ENCODE data around the gene FAM184B. TPM values are rescaled to one million over a fixed set of nuclear protein-coding genes. Genes with fewer than 3 reads are reported as not detected.

Gene FAM184B
- total RNA-seq, 4 donors from 2014 or later: 0.24 to 0.39 (median 0.25) TPM; not detected in 1

DNA sequence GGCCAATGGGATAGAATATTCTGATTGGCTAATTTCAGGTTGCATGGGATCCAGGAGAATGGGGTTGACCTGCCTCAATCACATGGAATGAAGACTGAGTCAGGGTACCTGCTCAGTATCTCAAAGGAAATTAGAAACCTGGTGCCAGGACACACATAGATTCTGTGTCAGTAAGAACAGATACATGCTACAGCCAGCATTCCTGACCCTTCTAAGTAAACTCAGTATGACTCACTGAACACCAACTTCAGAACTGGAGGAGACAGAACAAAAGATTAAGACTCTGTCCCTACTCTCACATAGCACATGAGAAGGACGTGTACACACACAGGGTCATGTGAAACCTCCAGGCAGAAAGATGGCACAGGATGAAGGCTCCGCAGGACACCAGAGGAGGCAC is 54.5 kb downstream of the FAM184B start:
- no peak for DNase-seq (ENCODE audit: low spot score in 2 of 2)
- Histone ChIP-seq H3K27ac (no peak overlapping the region), H3K4me1 (peaks cover 5% of the 10 kb centered on the region), H3K4me3 (no peak overlapping the region), H3K27me3 (no peaks in the 10 kb centered on the region), H3K9me3 (peaks cover 2% of the 10 kb centered on the region), H3K36me3 (no peaks in the 10 kb centered on the region)
- TF ChIP-seq, protein P1, sequence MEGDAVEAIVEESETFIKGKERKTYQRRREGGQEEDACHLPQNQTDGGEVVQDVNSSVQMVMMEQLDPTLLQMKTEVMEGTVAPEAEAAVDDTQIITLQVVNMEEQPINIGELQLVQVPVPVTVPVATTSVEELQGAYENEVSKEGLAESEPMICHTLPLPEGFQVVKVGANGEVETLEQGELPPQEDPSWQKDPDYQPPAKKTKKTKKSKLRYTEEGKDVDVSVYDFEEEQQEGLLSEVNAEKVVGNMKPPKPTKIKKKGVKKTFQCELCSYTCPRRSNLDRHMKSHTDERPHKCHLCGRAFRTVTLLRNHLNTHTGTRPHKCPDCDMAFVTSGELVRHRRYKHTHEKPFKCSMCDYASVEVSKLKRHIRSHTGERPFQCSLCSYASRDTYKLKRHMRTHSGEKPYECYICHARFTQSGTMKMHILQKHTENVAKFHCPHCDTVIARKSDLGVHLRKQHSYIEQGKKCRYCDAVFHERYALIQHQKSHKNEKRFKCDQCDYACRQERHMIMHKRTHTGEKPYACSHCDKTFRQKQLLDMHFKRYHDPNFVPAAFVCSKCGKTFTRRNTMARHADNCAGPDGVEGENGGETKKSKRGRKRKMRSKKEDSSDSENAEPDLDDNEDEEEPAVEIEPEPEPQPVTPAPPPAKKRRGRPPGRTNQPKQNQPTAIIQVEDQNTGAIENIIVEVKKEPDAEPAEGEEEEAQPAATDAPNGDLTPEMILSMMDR (IDR thresholded peaks at IDR 0.05): no peak
- TF ChIP-seq POLR2AphosphoS5 (IDR thresholded peaks at IDR 0.05): no peak
- TF ChIP-seq POLR2A (IDR thresholded peaks at IDR 0.05): no peak
- no peak for TF ChIP-seq EP300 (IDR thresholded peaks at IDR 0.05)
- WGBS: 85% methylated on average over 2 of the region's 2 CpGs

DNA sequence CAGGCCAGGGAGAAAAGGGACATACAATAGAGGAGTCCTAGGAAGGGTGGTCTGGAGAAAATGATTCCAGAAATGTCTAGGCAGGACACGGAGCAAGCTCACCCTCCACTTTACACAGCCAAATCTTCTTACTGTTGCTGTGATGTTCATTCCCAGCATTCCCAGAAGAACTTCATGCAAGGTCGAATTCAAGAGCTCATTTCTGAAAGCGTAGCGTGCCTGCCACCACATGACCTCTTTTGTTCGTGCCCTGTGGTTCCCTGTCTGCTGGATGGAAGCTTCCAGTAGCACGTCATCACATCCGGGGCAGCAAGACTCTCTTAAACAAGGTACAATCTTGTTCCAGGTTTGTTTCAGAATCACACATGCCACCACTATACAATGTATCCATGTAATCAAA is 57.8 kb downstream of the FAM184B start:
- peak in 1 of 2 donors; percentile 8 for DNase-seq (ENCODE audit: low spot score in 2 of 2)
- no peaks in the 10 kb centered on the region for H3K27me3 ChIP-seq
- no peak overlapping the region for H3K27ac ChIP-seq
- TF ChIP-seq EP300 (IDR thresholded peaks at IDR 0.05) (no peak), POLR2A (IDR thresholded peaks at IDR 0.05) (no peak), POLR2AphosphoS5 (IDR thresholded peaks at IDR 0.05) (no peak)
- TF ChIP-seq, protein P1 (IDR thresholded peaks at IDR 0.05): no peak
- H3K9me3 ChIP-seq: peaks cover 2% of the 10 kb centered on the region
- peaks cover 10% of the 10 kb centered on the region for H3K4me1 ChIP-seq
- WGBS: 93% methylated on average over 7 of the region's 7 CpGs
- H3K4me3 ChIP-seq: no peak overlapping the region
- no peaks in the 10 kb centered on the region for H3K36me3 ChIP-seq

DNA sequence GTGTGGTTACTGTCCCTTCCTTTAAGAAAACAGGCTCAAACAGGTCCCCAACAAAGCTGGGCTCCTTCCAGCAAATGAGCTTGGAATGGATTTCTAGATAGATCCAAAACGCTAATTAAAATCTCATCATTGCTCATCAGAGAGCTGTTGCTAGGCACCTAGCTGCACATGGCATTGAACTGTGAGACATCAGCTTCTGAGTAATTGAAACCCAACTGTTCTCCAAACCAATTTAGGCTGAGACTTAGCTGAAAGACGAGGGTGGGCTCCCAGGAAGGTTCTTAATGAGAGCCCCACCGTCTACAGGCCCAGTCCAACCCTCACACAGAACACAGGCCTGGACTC is 59.1 kb downstream of the FAM184B start:
- TF ChIP-seq, protein P1 (IDR thresholded peaks at IDR 0.05): no peak
- TF ChIP-seq POLR2AphosphoS5 (IDR thresholded peaks at IDR 0.05): no peak
- no peak for TF ChIP-seq EP300 (IDR thresholded peaks at IDR 0.05)
- TF ChIP-seq POLR2A (IDR thresholded peaks at IDR 0.05): no peak
- no peak overlapping the region for H3K4me3 ChIP-seq
- no peak overlapping the region for H3K27ac ChIP-seq
- peak in 1 of 2 donors; percentile 24 for DNase-seq (ENCODE audit: low spot score in 2 of 2)
- 21% methylated on average over 3 of the region's 3 CpGs for WGBS
- no peaks in the 10 kb centered on the region for H3K9me3 ChIP-seq
- no peaks in the 10 kb centered on the region for H3K36me3 ChIP-seq
- no peaks in the 10 kb centered on the region for H3K27me3 ChIP-seq
- peaks cover 10% of the 10 kb centered on the region for H3K4me1 ChIP-seq

DNA sequence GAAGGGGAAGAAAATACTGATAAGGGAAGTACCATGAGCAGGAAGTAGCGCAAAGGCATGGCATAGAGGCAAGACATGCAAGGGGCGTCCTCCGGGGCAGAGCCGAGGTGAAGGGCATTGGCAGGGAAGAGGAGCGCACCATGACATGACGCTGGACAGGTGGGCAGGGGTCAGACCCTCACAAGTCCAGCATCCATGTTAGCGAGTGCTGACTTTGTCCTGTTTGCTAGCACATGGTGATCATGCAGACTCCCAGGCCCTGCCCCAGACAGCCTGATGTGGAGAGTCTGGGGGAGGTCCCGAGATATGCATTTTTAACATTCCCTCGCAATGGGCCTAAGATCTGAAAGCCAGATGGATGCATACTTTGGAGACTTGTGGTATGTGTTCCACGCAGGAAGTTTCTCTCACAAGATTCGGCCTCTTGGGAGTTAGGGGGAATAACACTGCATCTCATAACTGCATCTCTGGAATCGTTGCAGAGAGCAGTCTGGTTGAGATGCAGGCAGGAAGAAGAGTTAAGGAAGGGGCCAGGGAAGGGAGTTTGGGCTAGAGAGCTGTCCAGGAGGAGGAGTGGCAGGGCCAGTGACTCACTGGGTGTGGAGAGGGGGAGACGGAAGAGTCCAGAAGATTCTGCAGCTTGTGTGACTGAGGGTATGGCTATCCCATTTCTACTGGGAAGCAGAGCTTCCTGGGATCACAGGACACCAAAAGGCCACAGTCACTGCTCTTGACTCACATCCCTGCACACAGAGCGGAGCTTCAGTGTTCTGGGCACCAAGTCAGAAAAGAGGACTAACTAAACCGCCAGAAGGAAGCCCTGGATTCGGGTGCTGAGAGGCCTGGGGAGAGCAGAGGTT is 59.7 kb downstream of the FAM184B start:
- Histone ChIP-seq H3K9me3 (no peaks in the 10 kb centered on the region), H3K4me3 (no peak overlapping the region), H3K4me1 (peaks cover 10% of the 10 kb centered on the region), H3K36me3 (no peaks in the 10 kb centered on the region), H3K27me3 (no peaks in the 10 kb centered on the region), H3K27ac (no peak overlapping the region)
- TF ChIP-seq, protein P1 (IDR thresholded peaks at IDR 0.05): no peak
- TF ChIP-seq POLR2A (IDR thresholded peaks at IDR 0.05) (no peak), EP300 (IDR thresholded peaks at IDR 0.05) (no peak), POLR2AphosphoS5 (IDR thresholded peaks at IDR 0.05) (no peak)
- DNase-seq (ENCODE audit: low spot score in 2 of 2): peak in 1 of 2 donors; percentile 64
- WGBS: 65% methylated on average over 16 of the region's 16 CpGs

DNA sequence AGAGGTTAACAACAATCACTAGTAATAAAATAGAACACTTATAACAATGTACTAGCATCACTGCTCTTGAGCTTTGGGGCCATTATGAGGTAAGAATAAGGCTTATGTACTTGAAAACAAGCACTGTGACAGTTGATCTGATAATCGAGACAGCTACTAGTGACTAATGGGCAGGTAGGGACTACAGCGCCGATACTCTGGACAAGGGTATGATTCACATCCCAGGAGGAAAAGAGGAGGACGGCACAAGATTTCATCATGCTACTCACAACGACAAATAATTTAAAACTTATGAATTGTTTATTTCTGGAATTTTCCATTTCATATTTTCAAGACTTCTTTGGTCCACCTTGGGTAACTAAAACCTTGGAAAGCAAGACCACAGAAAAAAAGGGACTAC is 62.3 kb downstream of the FAM184B start:
- WGBS: 70% methylated on average over 5 of the region's 5 CpGs

More for the DNA sequence above, 62.3 kb downstream of the FAM184B start:
- no peaks in the 10 kb centered on the region for H3K9me3 ChIP-seq
- no peaks in the 10 kb centered on the region for H3K36me3 ChIP-seq
- TF ChIP-seq POLR2AphosphoS5 (IDR thresholded peaks at IDR 0.05) (no peak), POLR2A (IDR thresholded peaks at IDR 0.05) (no peak), EP300 (IDR thresholded peaks at IDR 0.05) (no peak)
- TF ChIP-seq, protein P1 (IDR thresholded peaks at IDR 0.05): no peak
- DNase-seq (ENCODE audit: low spot score in 2 of 2): no peak
- H3K27me3 ChIP-seq: no peaks in the 10 kb centered on the region
- peaks cover 10% of the 10 kb centered on the region for H3K4me1 ChIP-seq
- no peak overlapping the region for H3K27ac ChIP-seq
- H3K4me3 ChIP-seq: no peak overlapping the region
